Neural crest cell (in vitro differentiated cells): ENCODE data around the gene CALY. TPM values are rescaled to one million over a fixed set of nuclear protein-coding genes. Genes with fewer than 3 reads are reported as not detected.
A peak's percentile ranks its signal among the peaks of the same experiment; 100 is the strongest.
"Not testable (repeated sequence)": the region's sequence is repeated elsewhere in the genome, so short reads cannot be mapped to it uniquely, and the experiment has no call there.

Experiments
- DNase-seq: peaks from one replicate; pipeline ENCODE4 v3.0.0; 2021; ENCODE audit warnings: low read depth, mixed read lengths, low spot score
- H3K27ac Mint-ChIP-seq: one replicate; pipeline ENCODE4 v1.8.0; 2021; ENCODE audit warnings: mild to moderate bottlenecking, mixed read lengths; ENCODE audit not compliant: unreplicated experiment
- H3K27me3 Mint-ChIP-seq: 2 replicates; pipeline ENCODE4 v1.8.0; 2021; ENCODE audit warnings: low read depth, mild to moderate bottlenecking, mixed read lengths
- H3K36me3 Mint-ChIP-seq: 2 replicates; pipeline ENCODE4 v1.8.0; 2021; ENCODE audit warnings: low read depth, mild to moderate bottlenecking, mixed read lengths
- H3K4me1 Mint-ChIP-seq: 2 replicates; pipeline ENCODE4 v1.8.0; 2021; ENCODE audit warnings: mixed read lengths
- H3K4me3 Mint-ChIP-seq: one replicate; pipeline ENCODE4 v1.8.0; 2021; ENCODE audit warnings: mild to moderate bottlenecking, mixed read lengths
- H3K9me3 Mint-ChIP-seq: 2 replicates; pipeline ENCODE4 v1.8.0; 2021; ENCODE audit warnings: mixed read lengths
- CTCF ChIP-seq: fragments of 200-600 bp; sonication (generic); conservative IDR thresholded peaks from 2 replicates; pipeline ENCODE4 v1.5.0; 2021; ENCODE audit warnings: antibody characterized with exemption, mild to moderate bottlenecking
- total RNA-seq: library from RNA; stranded (reverse); gene quantifications from 2 replicates; pipeline ENCODE4 v1.2.1, GENCODE V29; 2021

CALY gene
- total RNA-seq, 1 donor from 2014 or later = 0.89 TPM

GRCh38 chr10:133325440-133326222 lies 11.1 kb downstream of the CALY start:
- no peaks in the 10 kb centered on the region for H3K9me3 Mint-ChIP-seq
- DNase-seq = no peak
- H3K4me1 Mint-ChIP-seq = peaks cover 11% of the 10 kb centered on the region
- H3K4me3 Mint-ChIP-seq = peak overlapping the region; percentile 31
- H3K27ac Mint-ChIP-seq = no peak overlapping the region
- TF ChIP-seq CTCF = no peak
- H3K27me3 Mint-ChIP-seq = peaks cover 59% of the 10 kb centered on the region
- no peaks in the 10 kb centered on the region for H3K36me3 Mint-ChIP-seq

DNA sequence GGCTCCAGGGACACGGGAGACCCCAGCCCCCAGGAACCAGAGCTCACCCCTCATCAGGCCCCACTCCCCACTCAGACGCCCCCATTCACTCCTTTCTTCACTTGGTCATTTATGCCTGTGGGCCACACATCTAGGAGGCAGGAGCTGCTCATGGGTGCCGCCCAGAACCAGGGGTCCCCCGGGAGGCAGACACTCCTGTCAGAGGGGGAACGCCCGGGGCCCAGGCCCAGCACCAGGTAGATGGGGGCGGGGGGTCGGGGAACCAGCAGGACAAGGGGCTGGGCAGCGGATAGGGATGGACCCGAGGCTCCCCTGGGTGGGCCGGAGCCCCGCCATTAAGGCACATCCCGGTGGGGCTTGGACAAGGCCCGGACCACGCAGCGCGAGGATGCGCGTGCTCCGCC lies 11.8 kb downstream of the CALY start:
- H3K9me3 Mint-ChIP-seq = peaks cover 4% of the 10 kb centered on the region
- H3K27me3 Mint-ChIP-seq = peaks cover 60% of the 10 kb centered on the region
- H3K4me3 Mint-ChIP-seq = no peak overlapping the region
- no peak overlapping the region for H3K27ac Mint-ChIP-seq
- no peak for TF ChIP-seq CTCF
- no peaks in the 10 kb centered on the region for H3K36me3 Mint-ChIP-seq
- DNase-seq = no peak
- peaks cover 10% of the 10 kb centered on the region for H3K4me1 Mint-ChIP-seq

DNA sequence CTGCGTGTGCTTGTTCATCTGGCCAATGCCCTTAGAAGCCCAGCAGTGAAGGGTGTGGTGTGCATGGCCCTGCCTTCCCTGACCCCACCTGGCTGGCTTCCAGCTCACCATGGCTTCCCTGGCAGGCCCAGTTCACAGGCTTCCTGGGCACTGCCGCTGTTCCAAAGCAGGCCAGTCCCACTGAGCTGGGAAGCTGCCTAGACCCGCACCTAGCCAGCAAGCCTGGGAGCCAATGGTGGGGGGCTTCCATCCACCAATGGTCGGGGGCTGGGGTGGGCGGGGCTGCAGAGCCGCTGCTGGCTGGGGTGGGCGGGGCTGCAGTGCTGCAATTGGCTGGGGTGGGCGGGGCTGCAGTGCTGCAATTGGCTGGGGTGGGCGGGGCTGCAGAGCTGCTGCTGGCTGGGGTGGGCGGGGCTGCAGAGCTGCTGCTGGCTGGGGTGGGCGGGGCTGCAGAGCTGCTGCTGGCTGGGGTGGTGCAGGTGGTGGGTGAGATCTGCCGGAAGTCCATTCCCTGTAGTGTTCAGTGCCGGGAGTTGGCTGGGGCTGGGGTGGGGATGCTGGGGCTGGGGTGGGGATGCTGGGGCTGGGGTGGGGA lies 12.4 kb downstream of the CALY start:
- TF ChIP-seq CTCF = no peak
- Mint-ChIP-seq H3K27me3 (peaks cover 58% of the 10 kb centered on the region), H3K9me3 (peaks cover 4% of the 10 kb centered on the region)

DNA sequence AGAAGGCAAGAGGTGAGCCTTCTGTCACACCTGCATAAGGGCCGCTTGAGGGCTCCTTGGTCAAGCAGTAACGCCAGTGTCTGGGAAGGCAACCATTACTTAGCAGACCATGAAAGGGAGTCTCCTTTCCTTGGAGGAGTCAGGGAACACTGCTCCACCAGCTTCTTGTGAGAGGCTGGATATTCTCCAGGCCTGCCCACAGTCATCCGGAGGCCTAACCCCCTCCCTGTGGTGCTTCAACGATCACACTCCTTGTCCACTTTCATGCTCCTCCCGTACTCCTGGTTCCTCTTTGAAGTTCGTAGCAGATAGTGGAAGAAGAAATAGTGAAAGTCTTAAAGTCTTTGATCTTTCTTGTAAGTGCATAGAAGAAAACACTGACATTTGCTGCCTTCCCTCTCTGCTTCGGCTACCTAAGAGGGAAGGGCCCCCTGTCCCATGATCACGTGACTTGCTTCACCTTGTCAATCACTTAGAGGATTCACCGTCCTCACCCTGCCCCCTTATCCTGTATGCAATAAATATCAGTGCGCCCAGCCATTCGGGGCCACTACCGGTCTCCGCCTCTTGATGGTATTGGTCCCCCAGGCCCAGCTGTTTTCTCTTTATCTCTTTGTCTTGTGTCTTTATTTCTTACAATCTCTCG lies 14.5 kb downstream of the CALY start:
- H3K4me3 Mint-ChIP-seq, H3K36me3 Mint-ChIP-seq, H3K9me3 Mint-ChIP-seq, H3K27ac Mint-ChIP-seq, DNase-seq: not testable (repeated sequence)
- Mint-ChIP-seq H3K4me1 (peaks cover 10% of the 10 kb centered on the region), H3K27me3 (peaks cover 41% of the 10 kb centered on the region)

More for the DNA sequence above, 12.4 kb downstream of the CALY start:
- DNase-seq = peak; percentile 55
- Mint-ChIP-seq H3K4me3 (no peak overlapping the region), H3K4me1 (peaks cover 7% of the 10 kb centered on the region), H3K27ac (no peak overlapping the region), H3K36me3 (no peaks in the 10 kb centered on the region)

DNA sequence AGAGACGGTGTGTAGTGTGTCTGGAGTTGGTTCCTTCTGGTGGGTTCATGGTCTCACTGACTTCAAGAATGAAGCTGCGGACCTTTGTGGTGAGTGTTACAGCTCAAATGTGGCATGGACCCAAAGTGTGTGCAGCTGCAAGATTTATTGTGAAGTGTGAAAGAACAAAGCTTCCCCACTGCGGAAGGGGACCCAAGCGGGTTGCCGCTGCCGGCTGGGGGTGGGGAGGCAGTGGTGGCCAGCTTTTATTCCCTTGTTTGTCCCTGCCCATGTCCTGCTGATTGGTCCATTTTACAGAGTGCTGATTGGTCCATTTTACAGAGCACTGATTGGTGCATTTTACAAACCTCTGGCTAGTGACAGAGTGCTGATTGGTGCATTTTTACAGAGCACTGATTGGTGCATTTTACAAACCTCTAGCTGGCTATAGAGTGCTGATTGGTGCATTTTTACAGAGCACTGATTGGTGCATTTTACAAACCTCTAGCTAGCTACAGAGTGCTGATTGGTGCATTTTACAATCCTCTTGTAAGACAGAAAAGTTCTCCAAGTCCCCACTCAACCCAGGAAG lies 15.8 kb downstream of the CALY start:
- not testable (repeated sequence) for H3K4me1 Mint-ChIP-seq, DNase-seq, H3K4me3 Mint-ChIP-seq, H3K36me3 Mint-ChIP-seq, H3K9me3 Mint-ChIP-seq, H3K27ac Mint-ChIP-seq
- H3K27me3 Mint-ChIP-seq = peaks cover 29% of the 10 kb centered on the region

DNA sequence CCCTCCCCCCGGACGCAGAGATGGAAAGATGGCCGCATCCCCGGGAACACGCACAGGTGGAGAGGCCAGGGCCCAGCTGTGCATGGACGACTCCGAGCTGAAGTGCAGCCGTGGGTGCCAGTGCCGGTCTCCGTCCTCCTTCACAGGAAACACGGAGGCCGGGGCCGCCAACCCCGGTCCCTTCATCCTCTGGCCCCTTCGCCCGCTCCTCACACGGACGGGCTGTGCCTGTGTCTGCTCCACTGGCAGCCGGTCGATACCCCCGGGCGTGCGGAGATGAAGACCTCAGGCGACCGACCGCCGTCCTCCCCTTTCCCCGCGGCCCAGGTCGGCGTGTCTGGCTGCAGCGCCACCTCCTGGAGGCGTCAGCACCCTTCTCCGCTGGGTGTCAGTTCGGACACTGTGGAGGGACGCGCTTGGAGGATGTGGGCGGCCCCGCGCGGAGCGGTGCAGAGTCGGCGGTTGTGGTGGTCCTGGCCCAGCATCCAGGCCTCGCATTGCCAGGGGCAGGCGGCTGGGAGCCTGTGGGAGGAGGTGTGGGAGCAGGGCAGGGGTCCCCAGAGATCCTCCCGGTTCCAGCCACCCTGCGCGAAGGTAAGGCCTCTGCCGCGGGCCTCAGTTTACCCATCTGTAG lies 18.1 kb downstream of the CALY start:
- H3K9me3 Mint-ChIP-seq = peaks cover 4% of the 10 kb centered on the region
- TF ChIP-seq CTCF = peak; percentile 90
- DNase-seq = peak; percentile 87
- H3K4me1 Mint-ChIP-seq = peaks cover 11% of the 10 kb centered on the region
- peaks cover 19% of the 10 kb centered on the region for H3K27me3 Mint-ChIP-seq
- peak overlapping the region; percentile 44 for H3K4me3 Mint-ChIP-seq
- H3K27ac Mint-ChIP-seq = no peak overlapping the region
- H3K36me3 Mint-ChIP-seq = no peaks in the 10 kb centered on the region
